Measurements from ENCODE around the gene UPK3A. TPM values are rescaled to one million over a fixed set of nuclear protein-coding genes. Genes with fewer than 3 reads are reported as not detected.

UPK3A gene
- total RNA-seq, 1 experiment from 2014 or later = 1.0 TPM

GRCh38 chr22:45268958-45269844 is 15.5 kb upstream of the UPK3A start:
- Histone ChIP-seq H3K36me3 (ENCODE audit: low read depth) (no peaks in the 10 kb centered on the region), H3K9me3 (ENCODE audit: insufficient read depth, low read depth) (no peaks in the 10 kb centered on the region), H3K4me1 (replicated peaks; ENCODE audit: insufficient read depth) (peaks cover 8% of the 10 kb centered on the region; the same call in 1 of the 2 replicates), H3K4me2 (peak overlapping the region; percentile 99), H3K79me2 (ENCODE audit: low read depth) (no peaks in the 10 kb centered on the region), H3K27me3 (ENCODE audit: insufficient read depth, low read depth) (no peaks in the 10 kb centered on the region), H3K9me2 (ENCODE audit: insufficient read depth) (no peaks in the 10 kb centered on the region), H3K27ac (no peak overlapping the region), H2AFZ (peak overlapping the region; percentile 95), H4K20me1 (ENCODE audit: insufficient read depth) (no peaks in the 10 kb centered on the region), H3F3A (ENCODE audit: insufficient read depth, low read depth) (no peaks in the 10 kb centered on the region; the same call in 1 of the 2 replicates), H3K4me3 (peak overlapping the region; percentile 69)
- TF ChIP-seq EZH2 (IDR thresholded peaks at IDR 0.05; ENCODE audit: low read depth) (no peak), CTCF (conservative IDR thresholded peaks at IDR 0.05) (peak; percentile 86)
- ChIA-PET CTCF (no interaction called here), POLR2A (ENCODE audit: unreplicated experiment) (no interaction called here)
- intact Hi-C loops (cut with micrococcal nuclease; ENCODE audit: unreplicated experiment) = loop anchor here (1.0 to 10.0 kb wide), 6 partner anchors 153 to 574 kb away; no protein-coding TSS in a partner anchor
- DNase-seq = peak in 1 of 2 experiments; percentile 86
- no TSS peak for BruUV-seq (replicated peaks)

GRCh38 chr22:45270095-45271020 is 14.4 kb upstream of the UPK3A start:
- BruUV-seq (replicated peaks) = no TSS peak
- no peak for DNase-seq
- no peaks in the 10 kb centered on the region; the same call in 1 of the 2 replicates for H3F3A ChIP-seq (ENCODE audit: insufficient read depth, low read depth)
- H3K9me3 ChIP-seq (ENCODE audit: insufficient read depth, low read depth) = no peaks in the 10 kb centered on the region
- H3K36me3 ChIP-seq (ENCODE audit: low read depth) = no peaks in the 10 kb centered on the region
- H3K27ac ChIP-seq = no peak overlapping the region
- peaks cover 8% of the 10 kb centered on the region; the same call in 1 of the 2 replicates for H3K4me1 ChIP-seq (replicated peaks; ENCODE audit: insufficient read depth)
- POLR2A ChIA-PET (ENCODE audit: unreplicated experiment) = no interaction called here
- H3K4me3 ChIP-seq = peak overlapping the region; percentile 69; the same call in 1 of the 2 replicates
- no peaks in the 10 kb centered on the region for H3K9me2 ChIP-seq (ENCODE audit: insufficient read depth)
- intact Hi-C loops (cut with micrococcal nuclease; ENCODE audit: unreplicated experiment) = no loop called here
- TF ChIP-seq CTCF (conservative IDR thresholded peaks at IDR 0.05) (no peak), EZH2 (IDR thresholded peaks at IDR 0.05; ENCODE audit: low read depth) (no peak)
- H4K20me1 ChIP-seq (ENCODE audit: insufficient read depth) = no peaks in the 10 kb centered on the region
- no peaks in the 10 kb centered on the region for H3K79me2 ChIP-seq (ENCODE audit: low read depth)
- H3K27me3 ChIP-seq (ENCODE audit: insufficient read depth, low read depth) = no peaks in the 10 kb centered on the region
- CTCF ChIA-PET = no interaction called here
- H2AFZ ChIP-seq = no peak overlapping the region
- H3K4me2 ChIP-seq = peak overlapping the region; percentile 99

GRCh38 chr22:45271667-45272201 is 13.0 kb upstream of the UPK3A start:
- Histone ChIP-seq H3K4me3 (no peak overlapping the region), H3F3A (ENCODE audit: insufficient read depth, low read depth) (no peaks in the 10 kb centered on the region; the same call in 1 of the 2 replicates), H3K4me1 (replicated peaks; ENCODE audit: insufficient read depth) (peaks cover 8% of the 10 kb centered on the region; the same call in 1 of the 2 replicates), H3K36me3 (ENCODE audit: low read depth) (no peaks in the 10 kb centered on the region), H3K27ac (no peak overlapping the region), H3K9me3 (ENCODE audit: insufficient read depth, low read depth) (no peaks in the 10 kb centered on the region), H3K79me2 (ENCODE audit: low read depth) (no peaks in the 10 kb centered on the region), H3K27me3 (ENCODE audit: insufficient read depth, low read depth) (no peaks in the 10 kb centered on the region), H3K9me2 (ENCODE audit: insufficient read depth) (no peaks in the 10 kb centered on the region), H3K4me2 (no peak overlapping the region), H4K20me1 (ENCODE audit: insufficient read depth) (no peaks in the 10 kb centered on the region), H2AFZ (no peak overlapping the region)
- no peak for TF ChIP-seq EZH2 (IDR thresholded peaks at IDR 0.05; ENCODE audit: low read depth)
- TF ChIP-seq CTCF (conservative IDR thresholded peaks at IDR 0.05) = no peak
- CTCF ChIA-PET = no interaction called here
- no peak for DNase-seq
- no TSS peak for BruUV-seq (replicated peaks)
- POLR2A ChIA-PET (ENCODE audit: unreplicated experiment) = no interaction called here
- intact Hi-C loops (cut with micrococcal nuclease; ENCODE audit: unreplicated experiment) = no loop called here
